GM21390 (cell line): Measurements from ENCODE around the gene ITIH6.
A peak's percentile ranks its signal among the peaks of the same experiment; 100 is the strongest.
"Not testable (repeated sequence)": the region's sequence is repeated elsewhere in the genome, so short reads cannot be mapped to it uniquely, and the experiment has no call there.

Source experiments
- ATAC-seq: cut with Tn5 transposase; IDR thresholded peaks from one replicate; pipeline ENCODE4 v1.9.1; 2021; ENCODE audit not compliant: unreplicated experiment

Gene ITIH6

GRCh38 chrX:54808605-54809483 lies 10.8 kb upstream of the ITIH6 start:
- ATAC-seq = peak; percentile 83

DNA sequence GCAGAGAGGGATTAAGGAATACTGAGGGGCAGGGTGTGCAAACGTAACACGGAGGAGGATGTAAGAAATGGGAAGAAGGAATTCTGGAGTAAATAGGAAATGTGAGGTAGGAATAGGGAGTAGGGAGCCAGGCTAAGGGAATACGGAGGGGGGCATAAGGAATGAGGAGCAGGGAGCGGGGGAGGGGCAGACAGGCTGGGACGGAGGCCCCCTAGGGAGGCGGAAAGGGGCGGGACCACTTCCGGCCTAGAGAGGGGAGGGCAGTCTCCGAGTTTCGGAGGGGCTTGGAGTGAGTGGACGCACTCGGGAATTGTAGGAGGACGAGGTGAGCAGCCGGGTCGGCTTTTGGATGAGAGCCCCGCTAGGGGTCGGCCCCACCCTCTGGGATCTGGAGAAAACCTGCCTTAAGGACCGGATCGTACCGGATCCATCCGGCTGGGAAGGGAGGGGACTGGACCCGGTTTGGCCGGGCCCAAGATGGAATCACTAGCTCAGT lies 10.1 kb upstream of the ITIH6 start:
- ATAC-seq = peak; percentile 23

GRCh38 chrX:54807524-54808108 lies 9.6 kb upstream of the ITIH6 start, which contains the start of gene MAGED2:
Gene MAGED2 (plus strand): TSS chrX:54807745. CDS start chrX:54809332, 1,587 bp downstream.
- ATAC-seq = no peak

- ATAC-seq = no peak
Observed at GRCh38 chrX:54799046-54799445, 991 bp upstream of the ITIH6 start.

- no peak for ATAC-seq
Observed at GRCh38 chrX:54794795-54795194, 3.3 kb downstream of the ITIH6 start.

DNA sequence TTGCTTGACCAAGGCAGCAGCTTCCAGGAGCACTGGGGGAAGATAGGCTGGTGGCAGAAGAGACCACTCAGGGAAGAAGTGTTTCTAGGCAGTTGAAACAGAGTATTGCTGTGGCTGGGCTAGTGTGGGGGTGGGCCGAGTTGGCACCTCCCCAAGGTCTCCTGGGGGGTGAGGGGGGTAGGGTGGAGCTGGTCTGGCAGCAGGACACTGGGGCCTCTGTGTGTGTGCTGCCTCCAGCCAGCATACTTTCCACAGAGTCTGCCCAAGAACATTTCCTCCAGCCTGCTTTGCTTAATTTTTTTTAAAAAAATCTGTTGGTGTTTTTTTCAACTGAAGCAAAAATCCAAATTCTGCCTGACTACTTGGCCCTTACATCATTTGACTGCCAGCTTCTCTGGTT lies 4.0 kb downstream of the ITIH6 start:
- no peak for ATAC-seq

DNA sequence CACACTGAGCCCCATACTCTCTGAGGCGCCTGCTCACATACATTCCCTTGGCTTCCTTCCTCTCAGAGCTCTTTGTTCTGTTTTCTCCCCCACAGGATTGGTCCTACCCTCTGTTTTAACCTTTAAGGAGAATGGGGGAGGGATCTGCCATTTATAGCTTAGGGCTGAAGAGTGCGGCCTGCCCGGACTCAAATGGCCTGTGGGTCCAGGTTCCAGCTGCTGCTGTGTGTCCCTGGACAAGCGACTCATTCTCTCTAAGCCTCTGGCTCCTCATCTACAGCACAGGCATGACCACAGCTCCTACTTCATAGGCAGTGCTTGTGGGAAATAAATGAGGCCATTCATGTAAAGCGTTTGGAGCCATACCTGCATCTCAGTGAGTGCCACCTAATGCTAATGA lies 8.7 kb downstream of the ITIH6 start:
- ATAC-seq = not testable (repeated sequence)

- no peak for ATAC-seq
Observed at GRCh38 chrX:54788446-54788845, 9.6 kb downstream of the ITIH6 start.

GRCh38 chrX:54786967-54787366 lies 11.1 kb downstream of the ITIH6 start:
- no peak for ATAC-seq

DNA sequence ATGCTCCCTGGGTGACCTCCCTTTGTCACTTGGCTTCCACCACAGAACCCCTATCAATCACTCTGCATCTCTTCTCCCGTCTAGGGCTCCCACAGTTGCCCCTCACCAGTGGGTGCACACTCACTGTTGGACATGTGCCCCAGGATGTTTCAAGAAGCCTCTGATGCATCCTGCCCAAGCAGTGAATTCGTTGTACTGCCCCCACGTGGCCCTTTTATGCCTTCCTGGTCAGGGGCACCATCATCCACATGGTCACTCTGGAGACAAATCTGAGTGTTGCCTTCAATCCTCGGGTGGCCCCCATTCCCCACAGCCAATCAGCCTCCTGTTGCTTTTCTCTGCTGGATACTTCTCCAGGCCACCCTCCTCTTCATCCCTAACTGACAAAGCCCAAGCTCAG lies 12.2 kb downstream of the ITIH6 start:
- ATAC-seq = no peak

DNA sequence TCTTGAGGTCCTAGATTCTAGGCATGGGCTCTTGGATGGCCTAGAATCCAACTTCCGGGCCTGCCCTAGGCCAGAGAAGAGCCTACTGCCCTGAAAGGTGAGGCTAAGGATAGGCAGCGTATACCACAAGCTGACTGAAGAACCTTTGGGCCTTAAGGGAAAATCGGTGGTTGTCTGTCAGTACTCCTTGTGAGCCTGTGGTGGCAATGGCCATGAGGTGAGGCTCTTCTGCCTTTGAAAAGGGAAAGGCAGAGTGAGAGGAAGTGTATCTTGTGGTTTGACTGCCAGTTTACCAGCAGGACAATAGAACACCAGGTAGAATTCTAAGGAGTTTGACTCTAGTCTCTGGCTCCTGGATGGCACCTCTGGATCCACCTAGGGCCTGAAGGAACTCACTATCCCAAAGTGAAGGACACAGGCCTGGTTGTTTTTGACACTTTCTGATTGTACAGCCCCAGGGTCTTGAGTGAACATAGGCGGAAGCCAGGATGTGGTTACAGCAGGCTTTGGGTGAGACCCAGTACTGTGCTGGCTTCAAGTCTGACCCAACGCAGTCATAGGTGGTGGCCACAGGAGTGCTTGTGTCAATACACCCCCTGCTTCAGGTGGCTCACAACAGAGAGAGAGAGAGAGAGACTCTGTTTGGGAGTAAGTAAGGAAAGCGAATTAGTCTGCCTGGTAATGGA lies 20.9 kb downstream of the ITIH6 start:
- ATAC-seq = no peak

- ATAC-seq = no peak
Observed at GRCh38 chrX:54776061-54776460, 22.0 kb downstream of the ITIH6 start.

DNA sequence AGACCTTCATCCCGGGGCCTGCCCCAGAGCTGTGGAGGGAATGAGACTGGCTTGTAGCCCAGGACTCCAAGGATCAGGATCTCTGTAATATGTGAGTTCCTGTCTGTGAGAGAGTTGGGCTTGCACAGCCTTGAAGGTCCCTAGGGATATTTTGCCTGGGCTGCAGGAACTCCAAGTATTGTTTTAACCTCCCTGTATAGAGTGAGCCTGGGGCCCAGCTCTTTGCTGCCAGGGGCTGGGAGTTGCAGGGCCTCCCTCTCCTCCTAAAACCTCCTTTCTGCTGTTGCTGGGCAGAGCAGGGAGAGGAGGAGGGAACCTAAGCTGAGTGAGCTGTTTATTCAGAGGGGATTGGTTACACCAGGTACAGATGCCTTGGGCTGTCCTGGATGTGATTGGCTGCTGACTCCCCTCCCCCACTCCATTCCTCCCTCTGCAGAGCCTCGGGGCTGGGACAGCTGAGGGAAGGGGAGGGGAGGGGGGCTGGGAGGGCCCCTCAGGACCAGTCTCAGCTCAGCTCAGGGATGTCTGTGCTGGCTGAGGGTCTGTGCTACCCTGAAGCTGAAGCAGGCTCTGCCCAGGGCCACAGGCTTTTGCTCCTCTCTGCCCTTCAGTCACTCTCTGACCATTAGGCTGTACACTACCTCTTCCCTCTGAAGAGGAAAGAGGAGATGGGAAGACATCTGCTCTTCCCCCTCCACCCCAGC lies 23.5 kb downstream of the ITIH6 start:
- not testable (repeated sequence) for ATAC-seq

DNA sequence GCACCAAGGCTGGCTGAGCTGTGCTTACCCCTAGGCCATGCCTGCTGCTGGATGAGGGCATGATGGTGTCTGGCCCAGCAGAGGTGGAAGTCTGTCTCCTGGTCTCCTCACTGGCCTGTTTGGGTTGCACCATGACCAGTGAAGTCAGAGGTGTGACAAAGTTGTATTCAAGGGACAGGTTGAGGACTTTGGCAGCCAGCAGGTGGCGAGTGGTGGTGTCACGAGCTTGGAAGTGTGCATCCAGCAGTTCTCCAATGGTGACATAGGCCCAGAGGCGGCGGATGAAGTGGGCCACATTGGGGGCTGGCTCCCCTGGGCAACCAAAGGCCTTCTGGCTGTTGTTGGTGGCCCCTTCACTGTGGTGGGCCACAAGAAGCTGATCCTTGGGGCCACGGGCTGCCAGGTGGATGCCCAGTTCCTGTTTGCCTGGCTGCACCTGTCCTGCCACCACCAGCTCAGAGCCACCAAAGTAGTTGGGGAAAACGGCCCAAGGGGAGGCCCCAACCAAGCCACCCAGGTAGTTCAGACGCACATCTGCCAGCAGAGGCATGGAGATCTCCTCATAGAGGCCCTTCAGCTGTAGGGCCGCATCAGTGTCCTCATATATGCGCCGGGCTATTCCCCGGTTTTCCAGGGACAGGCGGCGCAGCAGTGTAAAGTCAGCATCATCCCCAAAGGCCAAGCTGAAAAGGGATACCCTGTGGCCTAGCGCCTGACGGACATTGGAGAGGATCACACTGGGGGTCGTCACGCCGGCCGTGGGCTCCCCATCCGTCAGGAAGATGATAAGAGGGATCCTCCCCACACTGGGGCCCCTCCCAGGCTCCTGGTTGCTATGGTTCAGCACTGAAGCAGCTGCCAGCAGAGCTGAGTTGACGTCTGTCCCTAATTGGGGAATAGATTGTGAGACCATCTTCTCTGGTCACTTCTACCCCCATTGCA lies 39.7 kb downstream of the ITIH6 start:
- ATAC-seq = no peak

GRCh38 chrX:54754854-54755253 lies 43.2 kb downstream of the ITIH6 start:
- ATAC-seq = no peak

GRCh38 chrX:54748626-54749025 lies 49.4 kb downstream of the ITIH6 start:
- no peak for ATAC-seq

DNA sequence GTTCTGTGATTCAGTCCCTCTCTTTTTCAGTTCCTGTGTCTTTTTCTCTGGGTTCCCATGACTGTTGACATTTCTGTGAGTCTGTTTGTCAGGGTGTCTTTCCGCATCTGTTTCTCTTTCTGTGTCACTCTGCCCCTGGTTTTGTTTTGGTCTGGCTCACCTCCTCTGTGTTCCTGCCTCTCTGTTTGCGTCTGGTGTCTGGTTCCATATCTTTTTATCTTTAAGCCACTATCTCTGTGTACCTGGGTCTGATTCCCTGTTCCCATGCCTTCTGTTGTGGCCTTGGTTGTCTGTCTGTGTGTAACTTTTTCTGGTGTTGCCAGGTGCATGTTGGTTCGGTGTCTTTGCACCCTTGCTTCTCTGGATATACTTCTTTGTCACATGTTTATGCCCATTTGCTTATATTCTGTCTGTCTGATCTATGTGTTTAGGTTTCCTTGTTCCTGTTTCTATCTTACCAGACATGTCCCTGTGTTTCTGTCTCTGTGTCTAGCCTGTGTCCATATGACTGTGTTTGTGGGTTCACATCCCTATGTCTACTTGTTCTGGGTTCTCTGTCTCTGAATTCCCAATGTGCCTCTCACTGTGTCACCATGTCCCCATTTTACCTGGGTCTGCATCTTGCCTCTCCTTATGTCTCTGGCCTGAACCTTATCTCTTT lies 50.2 kb downstream of the ITIH6 start:
- no peak for ATAC-seq

- ATAC-seq = no peak
Observed at GRCh38 chrX:54746928-54747327, 51.1 kb downstream of the ITIH6 start.

DNA sequence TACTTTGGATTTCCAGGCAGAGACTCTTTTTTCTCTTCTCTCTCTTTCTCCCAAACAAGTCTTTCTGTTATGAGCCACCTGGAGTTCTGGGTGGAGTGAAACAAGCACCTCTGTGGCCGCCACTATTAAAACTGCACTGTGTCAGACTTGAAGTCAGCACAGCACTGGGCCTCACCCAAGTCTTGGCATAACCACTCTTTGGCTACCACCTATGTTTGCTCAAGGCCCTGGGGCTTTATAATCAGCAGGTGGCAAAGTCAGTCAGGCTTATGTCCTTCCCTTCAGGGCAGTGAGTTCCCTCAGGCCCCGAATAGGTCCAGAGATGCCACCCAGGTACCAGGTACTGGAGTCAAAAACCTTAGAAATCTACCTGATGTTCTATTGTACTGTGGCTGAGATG lies 52.4 kb downstream of the ITIH6 start:
- ATAC-seq = no peak
